ENCODE results near the gene FAM89A. TPM values are rescaled to one million over a fixed set of nuclear protein-coding genes. Genes with fewer than 3 reads are reported as not detected.

The FAM89A gene
- polyA plus RNA-seq, 4 donors: 17.6 to 20.7 (median 18.9) TPM

- DNase-seq (ENCODE audit: low read depth in 4 of 4, low spot score in 3 of 4): no peak
These were observed 67.2 kb downstream of the FAM89A start for GRCh38 chr1:230972855-230973271.

- no peak for DNase-seq (ENCODE audit: low read depth in 4 of 4, low spot score in 3 of 4)
These were observed 68.3 kb downstream of the FAM89A start for GRCh38 chr1:230971771-230972170.

GRCh38 chr1:230970432-230970831, 69.6 kb downstream of the FAM89A start:
- DNase-seq (ENCODE audit: low read depth in 4 of 4, low spot score in 3 of 4): no peak

Other genes with a start within 250 kb of the FAM89A start
- gene C1orf198, start 171.7 kb downstream of the FAM89A start, polyA plus RNA-seq (ENCODE audit: insufficient read length in 4 of 4): 10 to 100 TPM; 91.2 to 99.7 (median 94.9) TPM
- 10 to 100 TPM; 15.7 to 24.3 (median 17.6) TPM for gene TTC13, start 61.4 kb downstream of the FAM89A start, polyA plus RNA-seq (ENCODE audit: insufficient read length in 4 of 4)
- 10 to 100 TPM; 24.7 to 33.5 (median 30.6) TPM for gene ARV1, start 61.2 kb downstream of the FAM89A start, polyA plus RNA-seq (ENCODE audit: insufficient read length in 4 of 4)
- gene TRIM67, start 121.8 kb upstream of the FAM89A start, polyA plus RNA-seq (ENCODE audit: insufficient read length in 4 of 4): under 1 TPM; 0.06 to 0.22 (median 0.10) TPM
- 10 to 100 TPM; 61.4 to 70.8 (median 63.7) TPM for gene GNPAT, start 201.0 kb upstream of the FAM89A start, polyA plus RNA-seq (ENCODE audit: insufficient read length in 4 of 4)